C4-2B (cell line): ENCODE results near the gene ENPP6.
A peak's percentile ranks its signal among the peaks of the same experiment; 100 is the strongest.

ENCODE experiments used
- H3K27ac ChIP-seq: fragments of 450-650 bp; 2 replicates; pipeline ENCODE4 v1.5.1; 2017
- CTCF ChIP-seq: fragments of 450-650 bp; conservative IDR thresholded peaks from 2 replicates; pipeline ENCODE4 v1.5.1; 2017; ENCODE audit warnings: mild to moderate bottlenecking
- ZFX ChIP-seq: fragments of 450-650 bp; IDR thresholded peaks from 2 replicates; pipeline ENCODE4 v1.6.1; 2017

ENPP6 gene

GRCh38 chr4:184250795-184251669 lies 33.4 kb upstream of the ENPP6 start:
- H3K27ac ChIP-seq = no peak overlapping the region
- no peak for TF ChIP-seq ZFX
- peak; percentile 80 for TF ChIP-seq CTCF

GRCh38 chr4:184248216-184248615 lies 30.5 kb upstream of the ENPP6 start:
- no peak overlapping the region for H3K27ac ChIP-seq
- TF ChIP-seq ZFX (no peak), CTCF (no peak)

DNA sequence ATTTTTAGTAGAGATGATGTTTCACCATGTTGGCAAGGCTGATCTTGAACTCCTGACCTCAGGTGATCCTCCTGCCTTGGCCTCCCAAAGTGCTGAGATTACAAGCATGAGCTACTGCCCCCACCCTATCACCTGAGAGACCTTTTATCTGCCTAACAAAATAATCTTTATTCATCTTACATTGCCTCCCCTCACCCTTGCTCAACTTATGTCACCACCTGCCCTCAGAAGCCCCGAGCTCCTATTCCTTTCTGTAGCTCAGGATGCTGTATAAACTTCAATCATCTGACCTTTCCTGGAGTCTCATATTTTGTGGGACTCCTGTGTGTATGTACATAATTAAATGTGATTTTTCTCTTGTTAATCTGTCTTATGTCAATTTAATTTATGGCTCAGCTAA lies 29.7 kb upstream of the ENPP6 start:
- no peak for TF ChIP-seq CTCF
- no peak for TF ChIP-seq ZFX
- H3K27ac ChIP-seq = no peak overlapping the region

DNA sequence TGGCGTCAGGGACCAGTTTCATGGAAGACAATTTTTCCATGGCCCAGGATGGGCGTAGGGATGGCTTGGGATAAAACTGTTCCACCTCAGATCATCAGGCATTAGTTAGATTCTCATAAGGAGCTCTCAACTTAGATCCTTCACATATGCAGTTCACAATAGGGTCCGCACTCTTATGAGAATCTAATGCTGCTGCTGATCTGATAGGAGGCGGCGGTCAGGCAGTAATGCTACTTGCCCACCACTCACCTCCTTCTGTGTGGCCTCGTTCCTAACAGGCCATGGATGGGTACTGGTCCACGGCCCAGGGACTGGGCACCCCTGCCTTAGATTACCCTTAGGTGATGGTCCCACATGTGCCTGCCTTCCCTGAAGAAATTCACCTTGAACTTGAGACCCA lies 28.8 kb upstream of the ENPP6 start:
- H3K27ac ChIP-seq = no peak overlapping the region
- TF ChIP-seq ZFX (no peak), CTCF (no peak)

DNA sequence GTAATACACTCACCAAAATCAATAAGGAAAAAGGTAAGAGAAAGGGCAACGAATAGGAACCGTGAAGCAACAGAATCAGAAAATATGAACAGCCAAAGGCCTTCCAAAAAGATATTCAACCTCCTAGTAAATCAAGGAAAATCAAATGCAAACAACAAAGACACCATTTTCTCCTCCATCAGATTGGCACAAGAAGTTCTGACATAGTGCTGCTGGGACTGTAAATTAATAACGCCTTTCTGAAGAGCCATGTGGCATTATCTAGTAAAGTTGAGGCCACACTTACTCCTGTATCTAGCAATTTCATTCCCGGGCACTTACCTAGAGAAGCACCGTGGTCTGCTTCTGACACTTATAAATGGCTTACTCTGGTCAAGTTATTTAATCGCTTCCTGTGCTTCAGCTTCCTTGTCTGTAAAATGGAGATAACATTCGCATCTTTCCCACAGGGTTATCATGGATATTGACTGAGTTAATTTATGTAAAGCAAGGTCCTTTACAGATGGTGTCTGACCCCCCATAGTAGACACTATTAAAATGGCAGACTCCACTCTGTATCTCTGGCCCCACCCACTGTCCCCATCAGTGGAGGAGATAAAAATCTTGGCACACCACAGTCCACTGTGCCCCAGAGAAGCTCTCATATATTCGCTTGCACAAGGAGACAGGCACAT lies 20.5 kb upstream of the ENPP6 start:
- no peak overlapping the region for H3K27ac ChIP-seq
- TF ChIP-seq CTCF = no peak
- TF ChIP-seq ZFX = no peak

DNA sequence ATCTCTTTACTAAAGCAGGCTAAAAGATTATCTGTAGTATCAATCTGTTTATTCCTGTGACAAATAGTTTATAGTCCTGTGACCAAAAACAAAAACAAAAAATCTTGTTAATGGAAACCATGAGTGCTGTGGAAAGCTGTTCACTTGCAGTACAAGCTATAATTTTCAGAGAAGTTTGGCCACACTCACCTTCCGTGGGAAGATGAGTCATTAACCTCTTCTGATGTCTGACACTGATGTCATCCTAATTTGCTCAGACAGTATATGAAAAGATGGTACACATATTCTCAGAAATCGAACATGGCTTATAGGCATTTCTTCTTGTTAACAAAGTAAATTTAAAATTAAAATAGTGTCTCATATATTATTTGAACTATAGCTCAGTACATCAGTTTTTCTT lies 19.9 kb upstream of the ENPP6 start:
- no peak for TF ChIP-seq CTCF
- TF ChIP-seq ZFX = no peak
- no peak overlapping the region for H3K27ac ChIP-seq

GRCh38 chr4:184235526-184235925 lies 17.9 kb upstream of the ENPP6 start:
- H3K27ac ChIP-seq = no peak overlapping the region
- no peak for TF ChIP-seq ZFX
- no peak for TF ChIP-seq CTCF
